ENCODE results near the gene C3orf18. TPM values are rescaled to one million over a fixed set of nuclear protein-coding genes. Genes with fewer than 3 reads are reported as not detected.

C3orf18 gene
- 10 to 100 TPM; 29.0 to 33.9 TPM for total RNA-seq

DNA sequence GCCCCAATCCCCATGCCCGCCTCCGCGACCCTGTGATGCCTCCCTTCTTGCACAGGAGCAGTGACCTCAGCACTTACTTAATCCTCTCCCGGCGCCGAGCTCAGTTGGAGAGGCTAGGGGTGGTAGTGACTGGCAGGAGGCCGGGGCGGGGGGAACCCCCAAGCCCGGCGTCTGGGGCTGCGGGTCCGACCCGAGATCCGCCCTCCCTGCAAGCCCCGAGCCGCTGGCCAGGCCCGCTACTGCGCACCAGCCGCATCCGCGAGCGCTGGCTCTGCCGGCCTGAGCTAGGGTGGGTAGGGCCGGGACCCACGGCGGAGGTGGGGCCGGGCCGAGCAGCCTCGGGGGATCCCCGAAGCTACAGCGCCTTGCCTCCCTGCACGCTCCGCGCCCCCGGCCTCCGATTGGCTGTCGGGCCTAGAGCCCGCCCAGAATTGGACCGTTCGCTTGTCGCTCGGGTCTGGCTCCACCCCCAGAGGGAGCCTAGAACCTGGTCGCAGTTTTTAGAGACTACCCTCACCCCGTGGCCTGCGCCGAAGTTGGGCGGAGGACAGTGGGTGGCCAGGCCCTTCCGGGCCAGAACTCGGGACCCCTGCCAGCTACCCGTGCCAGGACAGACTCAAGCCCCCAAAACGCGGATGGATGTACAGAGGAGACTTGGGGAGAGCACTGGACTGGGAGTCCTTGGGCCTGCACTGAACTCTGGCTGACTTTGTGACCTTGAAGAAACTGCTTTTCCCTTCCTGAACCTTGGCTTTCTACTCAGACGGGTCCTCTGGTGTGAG is at the start of gene C3orf18:
Gene C3orf18, minus strand, starts transcription at position 362 of the 782 bp plus-strand sequence. CDS start 2,048 bp downstream, outside the sequence.
- Mint-ChIP-seq H3K4me1 (peaks cover 65% of the 10 kb centered on the region), H3K27ac (peak within 1 kb of the TSS; percentile 94), H3K27me3 (no peaks in the 10 kb centered on the region), H3K9me3 (no peaks in the 10 kb centered on the region), H3K36me3 (ENCODE audit: low read depth) (peaks cover 33% of the 10 kb centered on the region), H3K4me3 (peak within 1 kb of the TSS; percentile 95)
- DNase-seq: peak; percentile 97
- ChIA-PET CTCF (interaction anchor here (0.6 to 17.2 kb wide), 21 partner anchors 8 to 1141 kb away, joined by 3 to 284 read pairs (median 4); partner anchors contain the start of genes CISH and MAPKAPK3), POLR2A (interaction anchor here (0.7 to 1.2 kb wide), 4 partner anchors 34 to 217 kb away, joined by 3 to 7 read pairs (median 5); partner anchors contain the start of genes CISH, CYB561D2 and NPRL2)

DNA sequence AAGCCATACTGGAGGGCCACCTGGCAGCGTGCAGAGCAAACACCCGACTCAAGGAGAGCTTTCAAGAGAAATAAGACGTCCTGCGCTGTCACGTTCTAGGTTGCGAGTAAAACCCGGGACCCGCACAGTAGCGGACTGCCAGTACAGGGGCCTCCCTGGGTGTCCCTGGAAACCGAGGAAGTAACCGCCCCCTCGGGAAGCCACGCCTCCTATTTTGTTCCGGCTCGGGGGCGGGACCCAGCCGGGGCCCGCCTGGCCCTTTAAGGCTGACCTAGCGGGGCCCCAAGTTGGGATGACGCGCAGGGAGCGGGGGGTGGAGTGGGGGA is 49.2 kb upstream of the C3orf18 start:
- Mint-ChIP-seq H3K36me3 (ENCODE audit: low read depth) (peaks cover 52% of the 10 kb centered on the region), H3K4me3 (peak overlapping the region; percentile 76), H3K9me3 (no peaks in the 10 kb centered on the region), H3K27ac (peak overlapping the region; percentile 87), H3K27me3 (no peaks in the 10 kb centered on the region), H3K4me1 (peaks cover 62% of the 10 kb centered on the region)
- POLR2A ChIA-PET: interaction anchor here (0.6 to 2.0 kb wide), 6 partner anchors 9 to 48 kb away, joined by 3 to 6 read pairs (median 4); partner anchors contain the start of gene HEMK1
- CTCF ChIA-PET: interaction anchor here (0.5 to 10.9 kb wide), 31 partner anchors 10 to 1026 kb away, joined by 3 to 274 read pairs (median 6); partner anchors contain the start of genes C3orf18, HEMK1, MANF and RBM15B
- DNase-seq: peak; percentile 95

DNA sequence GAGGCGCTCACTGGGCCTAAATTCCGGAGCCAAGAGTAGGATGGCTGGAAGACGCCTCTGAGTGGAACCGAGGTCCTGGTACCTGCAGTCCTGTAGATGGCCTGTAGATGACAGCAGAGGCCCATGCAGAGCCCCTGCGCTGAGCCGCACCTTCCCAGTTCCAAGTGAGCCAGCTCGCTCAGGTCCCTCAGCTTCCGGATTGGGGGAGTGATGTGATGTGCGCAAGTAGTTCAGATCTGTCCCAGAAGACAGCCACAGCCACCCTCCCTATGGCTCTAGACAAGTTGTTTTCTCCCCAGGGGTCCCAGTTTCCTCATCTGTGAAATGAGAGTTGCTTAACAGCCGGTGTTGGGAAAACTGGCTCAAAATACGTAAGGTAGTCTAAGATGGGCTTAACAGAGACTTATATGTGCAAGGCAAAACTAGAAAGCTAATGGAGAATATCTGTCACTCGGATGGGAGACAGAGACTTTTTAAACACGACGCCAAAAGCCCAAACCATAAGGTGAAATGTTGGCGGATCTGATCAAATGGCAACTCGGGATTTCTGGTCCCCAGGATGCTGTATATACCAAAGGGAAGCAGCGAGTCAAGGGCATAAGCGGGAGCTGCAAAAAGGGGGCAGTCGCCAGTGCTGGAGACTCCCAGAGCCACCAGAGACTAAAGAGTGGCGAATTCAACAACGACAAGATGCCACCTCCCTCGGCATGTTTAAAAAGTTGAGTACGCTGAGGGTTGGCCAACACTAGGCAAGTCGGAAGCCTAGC is 48.6 kb upstream of the C3orf18 start:
- no peaks in the 10 kb centered on the region for H3K27me3 Mint-ChIP-seq
- H3K27ac Mint-ChIP-seq: peak overlapping the region; percentile 87
- no peaks in the 10 kb centered on the region for H3K9me3 Mint-ChIP-seq
- peak; percentile 86 for DNase-seq
- ChIA-PET POLR2A (interaction anchor here (0.6 to 2.0 kb wide), 7 partner anchors 8 to 47 kb away, joined by 3 to 6 read pairs (median 4); partner anchors contain the start of gene HEMK1), CTCF (interaction anchor here (0.5 to 10.9 kb wide), 45 partner anchors 8 to 1058 kb away, joined by 3 to 274 read pairs (median 5); partner anchors contain the start of genes C3orf18, HEMK1, MANF and RBM15B)
- H3K36me3 Mint-ChIP-seq (ENCODE audit: low read depth): peaks cover 56% of the 10 kb centered on the region
- peaks cover 59% of the 10 kb centered on the region for H3K4me1 Mint-ChIP-seq
- H3K4me3 Mint-ChIP-seq: peak overlapping the region; percentile 76

DNA sequence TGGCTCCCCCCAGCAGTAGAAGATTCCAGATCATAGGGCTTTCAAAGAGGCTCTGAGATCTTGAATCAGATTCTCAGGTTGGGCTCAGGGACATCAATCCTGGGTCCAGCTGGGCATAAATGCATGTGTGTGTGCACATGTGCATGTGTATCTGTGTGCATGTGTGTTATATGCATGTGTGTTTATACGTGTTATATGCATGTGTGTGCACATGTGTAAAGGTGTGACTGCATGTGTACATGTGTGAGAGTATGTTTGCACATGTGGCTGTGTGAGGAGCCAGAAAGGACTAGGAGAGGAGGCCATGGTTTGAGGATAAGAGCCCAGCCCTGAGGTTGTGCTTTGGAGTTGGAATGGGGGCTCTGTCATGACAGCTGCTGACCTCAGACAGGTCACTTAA is 47.6 kb upstream of the C3orf18 start:
- Mint-ChIP-seq H3K36me3 (ENCODE audit: low read depth) (peaks cover 56% of the 10 kb centered on the region), H3K4me1 (peaks cover 49% of the 10 kb centered on the region), H3K4me3 (peak overlapping the region; percentile 76), H3K9me3 (no peaks in the 10 kb centered on the region), H3K27ac (peak overlapping the region; percentile 87), H3K27me3 (no peaks in the 10 kb centered on the region)
- ChIA-PET POLR2A (no interaction called here), CTCF (interaction anchor here (0.6 to 10.9 kb wide), 28 partner anchors 10 to 1059 kb away, joined by 3 to 274 read pairs (median 8); partner anchors contain the start of genes C3orf18, HEMK1, MANF and RBM15B)
- DNase-seq: no peak

DNA sequence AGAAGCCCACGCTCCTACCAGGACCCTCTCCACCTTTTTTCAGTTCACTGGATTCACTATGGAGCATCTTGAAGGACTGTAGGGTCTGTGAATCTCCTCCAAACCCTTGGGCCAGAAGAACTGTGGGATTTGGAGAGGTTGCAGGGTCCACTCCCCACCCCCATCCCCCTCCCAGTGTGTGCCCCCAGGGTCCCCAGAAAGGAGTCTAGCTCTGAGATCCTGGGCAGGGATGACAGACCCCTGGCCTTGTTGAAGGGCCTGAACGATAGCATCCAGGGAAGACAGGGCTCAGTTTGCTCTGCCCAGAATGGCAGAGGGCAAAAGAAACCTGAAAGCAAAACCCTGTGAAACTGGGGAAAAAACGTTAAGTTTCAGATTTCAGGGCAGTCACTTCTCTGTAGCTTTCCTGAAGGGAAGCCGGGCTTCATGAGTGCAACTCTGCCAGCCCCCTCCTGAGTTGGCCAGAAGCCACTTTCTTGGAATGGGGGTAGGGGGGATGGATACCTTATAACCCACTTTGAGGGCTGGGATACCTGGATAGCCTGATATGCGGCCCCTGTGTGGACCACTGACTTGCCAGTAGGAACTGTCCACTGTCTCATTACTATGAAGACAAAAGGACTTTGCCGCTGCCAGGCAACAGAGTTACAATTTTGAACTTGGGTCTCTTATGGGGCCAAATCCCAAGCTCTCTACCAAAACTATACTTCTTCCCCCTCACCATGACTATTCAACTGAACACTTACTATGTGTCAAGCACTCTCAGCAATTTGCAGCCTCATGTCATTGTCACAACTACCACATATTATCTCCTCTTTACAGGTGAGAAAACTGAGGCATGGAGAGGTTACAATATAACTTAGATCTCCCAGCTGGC is 45.7 kb upstream of the C3orf18 start:
- Mint-ChIP-seq H3K4me3 (peak overlapping the region; percentile 99), H3K4me1 (peaks cover 31% of the 10 kb centered on the region)

DNA sequence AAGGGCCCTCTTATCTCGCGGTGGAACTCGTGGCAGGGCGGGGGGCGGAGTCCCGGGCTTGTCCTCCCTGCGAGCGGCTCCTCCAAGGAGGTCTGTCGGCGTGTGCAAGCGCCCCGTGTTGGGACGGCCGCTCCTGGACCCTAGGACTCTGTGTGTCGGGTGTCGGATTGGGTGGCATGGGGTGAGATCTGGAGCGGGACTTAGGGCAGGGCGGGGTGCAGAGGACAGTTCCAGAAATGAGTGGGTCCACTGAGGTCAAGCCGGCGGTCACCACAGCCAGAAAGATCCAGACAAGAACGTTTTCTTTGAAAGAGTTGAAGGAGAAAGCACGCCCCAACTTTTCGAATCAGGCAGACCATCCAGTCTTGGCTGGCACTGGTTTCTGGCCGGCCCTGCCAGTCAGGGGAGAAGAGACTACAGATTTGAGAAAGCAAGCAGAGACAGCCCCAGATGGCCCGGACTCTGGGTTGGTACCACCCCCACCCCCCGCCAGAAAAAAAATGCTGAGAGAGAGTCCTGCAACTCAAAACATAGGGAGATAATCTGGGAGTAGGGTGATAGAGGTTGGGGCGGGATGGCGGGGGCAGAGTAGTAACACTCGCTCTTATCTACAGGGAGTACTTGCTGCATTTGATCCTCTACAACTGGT is 44.8 kb upstream of the C3orf18 start:
- Mint-ChIP-seq H3K9me3 (no peaks in the 10 kb centered on the region), H3K4me3 (peak overlapping the region; percentile 99), H3K27ac (peak overlapping the region; percentile 98), H3K4me1 (peaks cover 31% of the 10 kb centered on the region), H3K27me3 (no peaks in the 10 kb centered on the region), H3K36me3 (ENCODE audit: low read depth) (peaks cover 63% of the 10 kb centered on the region)
- ChIA-PET POLR2A (interaction anchor here (0.7 to 8.2 kb wide), 11 partner anchors 8 to 1665 kb away, joined by 3 to 168 read pairs (median 5); partner anchors contain the start of genes C3orf18 and HEMK1), CTCF (interaction anchor here (0.7 to 12.7 kb wide), 14 partner anchors 9 to 1361 kb away, joined by 3 to 274 read pairs (median 5); partner anchors contain the start of genes ABHD14B, C3orf18 and HEMK1)
- no peak for DNase-seq

More for the DNA sequence above, 45.7 kb upstream of the C3orf18 start:
- no peaks in the 10 kb centered on the region for H3K27me3 Mint-ChIP-seq
- H3K9me3 Mint-ChIP-seq: no peaks in the 10 kb centered on the region
- POLR2A ChIA-PET: interaction anchor here (0.7 to 8.2 kb wide), 7 partner anchors 12 to 329 kb away, joined by 3 to 168 read pairs (median 5); partner anchors contain the start of gene HEMK1
- CTCF ChIA-PET: interaction anchor here (0.7 to 10.9 kb wide), 15 partner anchors 10 to 783 kb away, joined by 3 to 274 read pairs (median 6); partner anchors contain the start of genes C3orf18 and HEMK1
- H3K27ac Mint-ChIP-seq: peak overlapping the region; percentile 98
- DNase-seq: no peak
- H3K36me3 Mint-ChIP-seq (ENCODE audit: low read depth): peaks cover 58% of the 10 kb centered on the region

DNA sequence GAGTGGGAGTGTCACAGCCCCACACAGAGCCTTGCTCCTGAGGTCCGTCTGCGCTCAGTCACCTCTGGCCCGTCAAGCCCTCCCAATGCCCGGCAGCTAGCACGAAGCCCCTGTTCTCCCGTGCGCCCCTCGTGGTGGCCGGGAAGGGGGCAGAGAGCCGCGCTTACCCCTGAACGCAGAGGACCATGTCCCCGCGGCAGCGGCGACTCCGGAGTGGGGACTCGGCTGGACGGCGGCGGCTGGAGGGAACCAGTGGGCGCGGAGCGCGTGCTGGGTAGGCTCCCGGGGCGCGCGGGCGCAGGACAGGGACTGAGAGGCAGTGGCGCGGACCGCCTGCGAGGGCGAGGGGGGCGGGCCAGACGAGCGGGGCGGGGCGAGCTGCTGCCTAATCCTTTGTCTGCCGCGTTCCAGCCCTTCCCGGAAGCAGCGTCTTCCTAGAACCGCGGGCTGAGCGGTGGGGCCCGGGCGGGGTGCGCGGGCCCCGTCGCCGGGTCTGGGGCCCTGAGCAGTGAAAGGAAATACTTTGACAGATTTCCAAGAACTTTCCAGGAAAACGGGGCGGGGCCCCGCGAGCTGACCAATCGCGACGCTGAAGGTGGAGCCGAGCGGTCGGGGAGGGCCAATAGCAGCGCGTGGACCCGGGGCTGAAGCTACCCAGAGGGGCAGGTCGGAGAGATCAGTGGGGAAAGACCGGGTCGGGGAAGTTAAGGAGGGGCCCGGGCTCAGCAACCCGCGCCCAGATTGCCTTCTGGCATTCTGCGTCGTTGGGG is 44.1 kb upstream of the C3orf18 start, which contains the start of gene CISH:
Gene CISH, minus strand, starts transcription at position 311 of the 770 bp plus-strand sequence. Its CDS starts 124 bp downstream, at position 187.
- Mint-ChIP-seq H3K36me3 (ENCODE audit: low read depth) (peaks cover 70% of the 10 kb centered on the region), H3K9me3 (no peaks in the 10 kb centered on the region), H3K27ac (peak within 1 kb of the TSS; percentile 98), H3K4me3 (peak within 1 kb of the TSS; percentile 99), H3K4me1 (peaks cover 33% of the 10 kb centered on the region), H3K27me3 (no peaks in the 10 kb centered on the region)
- DNase-seq: peak; percentile 98
- ChIA-PET CTCF (interaction anchor here (0.6 to 12.7 kb wide), 9 partner anchors 10 to 1362 kb away, joined by 3 to 274 read pairs (median 3); partner anchors contain the start of genes ABHD14B, C3orf18 and HEMK1), POLR2A (interaction anchor here (0.7 to 8.2 kb wide), 8 partner anchors 9 to 1666 kb away, joined by 3 to 168 read pairs (median 6); partner anchors contain the start of genes C3orf18 and HEMK1)

DNA sequence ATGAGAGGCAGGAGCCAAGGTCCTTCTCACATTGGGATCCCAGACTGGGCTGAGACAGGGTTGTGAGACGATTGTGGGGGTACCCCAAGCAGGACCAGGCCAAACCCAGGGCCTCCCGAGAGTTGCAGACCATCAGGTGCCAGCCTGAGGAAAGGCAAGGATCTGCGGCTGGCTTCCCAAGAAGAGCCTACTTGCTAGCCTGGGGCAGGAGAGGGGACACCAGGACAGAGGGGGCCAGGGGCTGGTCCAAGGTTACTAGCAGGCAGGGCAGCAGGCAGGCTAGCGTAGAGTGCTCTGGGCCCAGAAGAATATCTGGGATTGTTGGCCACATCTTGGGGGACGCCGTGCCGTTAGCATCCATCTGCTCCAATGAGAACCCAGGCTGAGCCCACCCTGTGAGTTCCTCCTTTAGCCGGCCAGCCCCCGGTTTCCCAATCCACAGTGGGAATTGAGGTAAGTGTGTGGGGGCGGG is 43.5 kb upstream of the C3orf18 start:
- H3K27ac Mint-ChIP-seq: peak overlapping the region; percentile 98
- H3K9me3 Mint-ChIP-seq: no peaks in the 10 kb centered on the region
- H3K27me3 Mint-ChIP-seq: no peaks in the 10 kb centered on the region
- no peak for DNase-seq
- H3K36me3 Mint-ChIP-seq (ENCODE audit: low read depth): peaks cover 76% of the 10 kb centered on the region
- H3K4me3 Mint-ChIP-seq: peak overlapping the region; percentile 99
- ChIA-PET POLR2A (interaction anchor here (1.0 to 8.2 kb wide), 5 partner anchors 10 to 43 kb away, joined by 5 to 168 read pairs (median 15); partner anchors contain the start of genes C3orf18 and HEMK1), CTCF (interaction anchor here (0.9 to 13.4 kb wide), 9 partner anchors 8 to 761 kb away, joined by 3 to 274 read pairs (median 3); partner anchors contain the start of genes C3orf18 and HEMK1)
- peaks cover 28% of the 10 kb centered on the region for H3K4me1 Mint-ChIP-seq

DNA sequence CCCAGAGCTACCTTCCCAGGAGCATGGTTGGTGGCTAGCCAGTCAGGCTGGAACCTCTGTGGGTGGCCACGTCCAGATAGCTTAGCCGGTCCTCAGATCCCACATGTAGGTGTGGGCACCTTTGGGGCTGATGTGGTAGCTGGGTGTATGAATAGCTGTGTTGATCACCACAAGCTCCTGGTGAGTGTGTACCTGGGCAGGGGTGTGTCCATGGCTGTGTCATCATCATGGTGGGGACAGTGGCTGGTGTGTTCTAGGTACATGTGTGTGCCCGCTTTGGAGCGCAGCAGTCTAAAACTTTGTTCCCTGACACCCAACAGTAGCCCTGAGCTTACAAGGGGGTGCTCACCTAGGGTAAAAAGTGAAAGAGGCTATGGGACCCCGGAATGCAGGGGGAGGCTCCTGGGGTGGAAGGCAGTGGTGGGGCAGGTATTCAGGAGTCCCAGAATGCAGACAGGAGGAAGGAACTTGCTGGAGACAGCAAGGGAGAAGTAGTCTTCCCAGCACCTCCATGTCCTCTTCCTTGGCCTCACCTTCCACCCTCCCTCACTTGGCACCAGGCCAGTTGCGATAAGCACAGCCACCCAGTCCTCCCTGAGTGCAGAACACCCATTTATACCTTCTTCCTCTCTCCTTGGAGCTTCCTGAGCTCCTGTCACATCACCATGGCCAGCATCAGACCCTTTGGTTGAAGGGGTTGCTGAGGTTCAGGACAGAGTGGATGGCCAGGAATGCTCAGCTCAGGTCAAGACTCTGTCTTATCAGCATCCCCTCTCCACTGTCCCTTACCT is 42.8 kb upstream of the C3orf18 start:
- POLR2A ChIA-PET: interaction anchor here (0.7 to 8.2 kb wide), 7 partner anchors 9 to 43 kb away, joined by 3 to 168 read pairs (median 5); partner anchors contain the start of genes C3orf18 and HEMK1
- H3K9me3 Mint-ChIP-seq: no peaks in the 10 kb centered on the region
- peak; percentile 55 for DNase-seq
- no peaks in the 10 kb centered on the region for H3K27me3 Mint-ChIP-seq
- H3K36me3 Mint-ChIP-seq (ENCODE audit: low read depth): peaks cover 82% of the 10 kb centered on the region
- CTCF ChIA-PET: interaction anchor here (0.8 to 13.4 kb wide), 8 partner anchors 9 to 762 kb away, joined by 3 to 211 read pairs (median 4); partner anchors contain the start of genes C3orf18 and HEMK1
- peaks cover 28% of the 10 kb centered on the region for H3K4me1 Mint-ChIP-seq
- peak overlapping the region; percentile 98 for H3K27ac Mint-ChIP-seq
- H3K4me3 Mint-ChIP-seq: peak overlapping the region; percentile 99
